Spinal cord (tissue), 10 donors: ENCODE measurements around the gene ABHD16A. TPM values are rescaled to one million over a fixed set of nuclear protein-coding genes. Genes with fewer than 3 reads are reported as not detected.

ENCODE experiments used
- DNase-seq, 6 donors: peaks; one replicate each; pipeline versions ENCODE4 v3.0.0 to v3.0.0-alpha.2; 2013 to 2015; ENCODE audit warnings: low spot score in 6 of 6, low read depth in 4 of 6
- H3K27ac ChIP-seq: one replicate; pipeline ENCODE4 v1.5.1; 2013; ENCODE audit warnings: low read depth, low read length, control low read depth
- H3K27me3 ChIP-seq: one replicate; pipeline ENCODE4 v1.6.1; 2013; ENCODE audit warnings: low read length; ENCODE audit not compliant: control insufficient read depth, insufficient read depth
- H3K36me3 ChIP-seq: one replicate; pipeline ENCODE4 v1.6.1; 2013; ENCODE audit warnings: low read length; ENCODE audit not compliant: control insufficient read depth, insufficient read depth
- H3K4me1 ChIP-seq: one replicate; pipeline ENCODE4 v1.6.1; 2013; ENCODE audit warnings: low read length; ENCODE audit not compliant: control insufficient read depth, insufficient read depth
- H3K4me3 ChIP-seq: one replicate; pipeline ENCODE4 v1.5.1; 2013; ENCODE audit warnings: low read depth, low read length, control low read depth
- H3K9me3 ChIP-seq: one replicate; pipeline ENCODE4 v1.6.1; 2013; ENCODE audit warnings: low read length; ENCODE audit not compliant: control insufficient read depth, insufficient read depth
- WGBS: methylation state at CpG from one replicate; pipeline ENCODE4 v1.1.5; 2013; ENCODE audit warnings: missing lambda C conversion rate; ENCODE audit not compliant: insufficient coverage; 5-methylcytosine and 5-hydroxymethylcytosine counted together
- polyA plus RNA-seq, 2 donors: library from polyadenylated mRNA; unstranded; fragments of 120-200 nt; gene quantifications; one replicate each; pipeline ENCODE4 v1.2.1, GENCODE V29; 2013; ENCODE audit not compliant: insufficient read length in 2 of 2
- total RNA-seq, 2 donors: library from RNA; depleted of rRNA in 1 of 2; stranded (reverse); fragments of 120-200 nt in 1 of 2; fragments of >200 nt in 1 of 2; gene quantifications; one replicate each; pipeline versions ENCODE4 v1.2.3 to v1.2.4, GENCODE V29; 2013 to 2014
- donor health status: healthy.

ABHD16A gene
- total and polyA plus RNA-seq, 4 donors, result 51.8 to 85.8 (median 77.8) TPM

- Histone ChIP-seq H3K4me3 (no peak overlapping the region), H3K9me3 (no peaks in the 10 kb centered on the region), H3K36me3 (peaks cover 55% of the 10 kb centered on the region), H3K27ac (no peak overlapping the region), H3K27me3 (no peaks in the 10 kb centered on the region), H3K4me1 (peaks cover 15% of the 10 kb centered on the region)
- whole genome bisulfite sequencing, result 93% methylated on average over 20 of the region's 25 CpGs
- no peak for DNase-seq
Measured at GRCh38 chr6:31723980-31724691, 21.0 kb upstream of the ABHD16A start.

GRCh38 chr6:31723245-31723979 lies 20.3 kb upstream of the ABHD16A start, which contains the start of gene MPIG6B:
Gene MPIG6B (plus strand): TSS chr6:31723373. CDS start chr6:31723384, 11 bp downstream.
- no peak within 1 kb of the TSS for H3K27ac ChIP-seq
- no peak within 1 kb of the TSS for H3K4me3 ChIP-seq
- DNase-seq, result no peak
- H3K27me3 ChIP-seq, result no peaks in the 10 kb centered on the region
- peaks cover 50% of the 10 kb centered on the region for H3K36me3 ChIP-seq
- WGBS, result 78% methylated on average over 35 of the region's 46 CpGs
- no peaks in the 10 kb centered on the region for H3K9me3 ChIP-seq
- H3K4me1 ChIP-seq, result peaks cover 8% of the 10 kb centered on the region

- Histone ChIP-seq H3K36me3 (peaks cover 38% of the 10 kb centered on the region), H3K27ac (no peak overlapping the region), H3K27me3 (no peaks in the 10 kb centered on the region), H3K4me3 (no peak overlapping the region), H3K4me1 (peaks cover 3% of the 10 kb centered on the region), H3K9me3 (no peaks in the 10 kb centered on the region)
- WGBS, result 88% methylated on average over 3 of the region's 3 CpGs
- no peak for DNase-seq
Measured at GRCh38 chr6:31722173-31722572, 19.0 kb upstream of the ABHD16A start.

- H3K4me3 ChIP-seq, result no peak within 1 kb of the TSS
- peaks cover 3% of the 10 kb centered on the region for H3K4me1 ChIP-seq
- DNase-seq, result no peak
- no peaks in the 10 kb centered on the region for H3K9me3 ChIP-seq
- no peak within 1 kb of the TSS for H3K27ac ChIP-seq
- H3K36me3 ChIP-seq, result peaks cover 32% of the 10 kb centered on the region
- WGBS, result 96% methylated on average over 3 of the region's 4 CpGs
- H3K27me3 ChIP-seq, result no peaks in the 10 kb centered on the region
Measured at GRCh38 chr6:31721351-31722020, 18.4 kb upstream of the ABHD16A start, which contains the start of gene LY6G6C. Gene LY6G6C (minus strand): TSS chr6:31721746. CDS start chr6:31721679, 67 bp downstream.

GRCh38 chr6:31720196-31720770 lies 17.2 kb upstream of the ABHD16A start:
- H3K4me1 ChIP-seq, result peaks cover 8% of the 10 kb centered on the region
- H3K27me3 ChIP-seq, result no peaks in the 10 kb centered on the region
- WGBS, result 94% methylated on average over 4 of the region's 5 CpGs
- H3K36me3 ChIP-seq, result peaks cover 21% of the 10 kb centered on the region
- H3K27ac ChIP-seq, result no peak overlapping the region
- H3K9me3 ChIP-seq, result no peaks in the 10 kb centered on the region
- H3K4me3 ChIP-seq, result no peak overlapping the region
- no peak for DNase-seq

- WGBS, result 89% methylated on average over 5 of the region's 6 CpGs
- DNase-seq, result no peak
- H3K27me3 ChIP-seq, result no peaks in the 10 kb centered on the region
- no peak overlapping the region for H3K4me3 ChIP-seq
- H3K27ac ChIP-seq, result no peak overlapping the region
- H3K36me3 ChIP-seq, result peaks cover 9% of the 10 kb centered on the region
- H3K4me1 ChIP-seq, result peaks cover 17% of the 10 kb centered on the region
- no peaks in the 10 kb centered on the region for H3K9me3 ChIP-seq
Measured at GRCh38 chr6:31719001-31719400, 15.9 kb upstream of the ABHD16A start.

- DNase-seq, result no peak
- Histone ChIP-seq H3K27ac (no peak overlapping the region), H3K9me3 (no peaks in the 10 kb centered on the region), H3K36me3 (peaks cover 2% of the 10 kb centered on the region), H3K4me3 (no peak overlapping the region), H3K4me1 (peaks cover 23% of the 10 kb centered on the region), H3K27me3 (no peaks in the 10 kb centered on the region)
- WGBS, result no CpG with 5 or more reads among the region's 1 CpG
Measured at GRCh38 chr6:31718265-31718664, 15.1 kb upstream of the ABHD16A start.

- Histone ChIP-seq H3K4me1 (peaks cover 23% of the 10 kb centered on the region), H3K4me3 (no peak overlapping the region), H3K9me3 (no peaks in the 10 kb centered on the region), H3K27me3 (no peaks in the 10 kb centered on the region), H3K36me3 (no peaks in the 10 kb centered on the region), H3K27ac (no peak overlapping the region)
- DNase-seq, result peak in 1 of 6 donors; percentile 42
- 44% methylated on average over 8 of the region's 10 CpGs for WGBS
Measured at GRCh38 chr6:31717499-31718222, 14.5 kb upstream of the ABHD16A start.
